Stimulated activated CD4-positive, alpha-beta T cell treated with anti-CD3 and anti-CD28 coated beads, TNF-alpha, amount 100 ng/mL, for 1 hour (primary cell): ENCODE measurements around the gene GARIN5A.

Source experiments
- DNase-seq, 3 donors: peaks; one replicate each; pipeline ENCODE4 v3.0.0-alpha.2; 2020; ENCODE audit warnings: low read depth in 3 of 3, low spot score in 1 of 3

The GARIN5A gene

DNA sequence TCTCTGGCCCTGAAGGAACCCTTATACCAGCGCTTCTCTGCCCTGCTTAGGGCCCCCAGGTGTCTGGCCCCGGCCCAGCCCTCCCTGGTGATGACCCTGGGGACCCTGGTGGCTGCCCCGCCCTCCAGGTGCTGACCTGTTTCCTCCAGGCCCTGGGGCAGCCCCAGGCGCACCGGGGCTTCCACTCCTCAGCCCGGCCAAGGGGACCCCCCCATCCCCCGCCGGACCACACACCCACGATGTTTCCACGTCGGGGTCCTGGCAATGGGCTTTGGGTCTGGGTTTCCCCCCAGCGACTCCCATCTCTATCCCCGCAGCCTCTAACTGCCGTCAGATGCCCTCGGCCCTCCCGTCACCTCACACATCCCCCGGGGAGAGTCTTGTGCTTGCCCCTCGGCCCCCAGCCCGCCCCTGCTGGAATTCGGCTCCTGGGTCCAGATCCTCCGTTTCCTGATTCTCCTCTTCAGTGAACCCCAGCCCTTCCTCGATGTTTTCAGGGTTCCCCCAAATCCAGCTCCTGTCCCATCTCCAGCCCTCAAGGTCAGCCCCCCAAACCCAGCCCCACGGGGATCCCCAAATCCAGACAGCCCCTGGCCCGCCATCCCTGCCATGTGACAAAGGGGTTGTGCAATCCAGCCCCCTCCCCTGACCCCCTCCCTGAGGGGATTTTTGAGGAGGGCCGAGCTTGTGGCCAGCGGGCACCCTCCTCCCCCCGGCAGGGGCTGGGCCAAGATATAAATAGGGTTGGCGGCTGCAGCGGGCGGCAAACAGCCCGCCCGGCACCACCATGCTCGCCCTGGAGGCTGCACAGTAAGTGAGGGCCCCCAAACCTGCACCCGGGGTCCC is 58.2 kb downstream of the GARIN5A start, which contains the start of gene SPIB:
Gene SPIB, plus strand, starts transcription at position 763 of the 846 bp plus-strand sequence. Its CDS starts 25 bp downstream, at position 788.
- DNase-seq, result no peak

DNA sequence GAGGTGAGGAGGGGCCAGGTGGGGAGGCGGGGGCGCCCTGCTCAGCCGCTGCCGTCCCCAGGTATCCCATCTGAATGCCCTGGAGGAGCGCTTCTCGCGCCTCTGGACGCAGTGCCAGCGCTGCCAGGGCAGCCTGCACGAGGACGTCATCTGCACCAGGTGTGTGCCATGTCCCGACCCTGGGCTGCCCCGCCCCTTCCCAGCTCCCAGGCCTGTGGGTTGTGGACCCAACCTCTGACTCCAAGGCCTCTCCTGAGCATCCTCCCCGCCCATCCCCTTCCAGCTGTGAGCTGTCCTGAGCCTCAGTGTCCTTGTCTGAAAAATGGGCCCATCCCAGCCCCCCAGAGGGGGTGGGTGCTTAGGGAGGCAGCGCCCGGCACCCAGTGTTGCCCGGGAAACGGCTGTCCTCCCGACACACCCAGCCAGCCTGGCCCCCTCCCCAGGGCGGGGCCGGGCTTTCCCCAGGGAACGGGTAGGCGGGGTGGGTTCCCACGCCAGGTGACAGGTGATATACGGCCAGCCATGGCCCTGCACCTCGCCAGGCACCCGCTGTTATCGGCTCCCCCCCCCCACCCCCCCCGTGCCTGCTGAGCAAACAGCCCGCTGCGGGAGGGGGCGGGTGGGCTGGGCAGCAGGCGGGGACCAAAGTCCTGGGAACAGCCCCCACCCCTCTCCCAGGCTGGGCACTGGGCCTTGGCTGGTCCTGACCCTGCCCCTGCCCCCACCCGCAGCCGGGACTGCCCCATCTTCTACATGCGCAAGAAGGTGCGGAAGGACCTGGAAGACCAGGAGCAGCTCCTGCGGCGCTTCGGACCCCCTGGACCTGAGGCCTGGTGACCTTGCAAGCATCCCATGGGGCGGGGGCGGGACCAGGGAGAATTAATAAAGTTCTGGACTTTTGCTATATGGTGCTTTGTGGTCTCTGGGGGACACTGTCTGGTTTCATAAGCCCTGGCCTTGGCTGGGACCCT is 59.3 kb downstream of the GARIN5A start:
- DNase-seq, result no peak
